ENCODE data around the gene LGR6. TPM values are rescaled to one million over a fixed set of nuclear protein-coding genes. Genes with fewer than 3 reads are reported as not detected.

Gene LGR6
- total RNA-seq, 6 experiments from 2014 or later, result 0.17 to 2.0 (median 1.0) TPM

- Histone ChIP-seq H3K4me1 (no peaks in the 10 kb centered on the region), H3K9me3 (no peaks in the 10 kb centered on the region), H3K27me3 (no peaks in the 10 kb centered on the region), H3K4me3 (no peak overlapping the region), H3K36me3 (no peaks in the 10 kb centered on the region), H3K27ac (no peak overlapping the region)
- DNase-seq, result no peak
- intact Hi-C loops (cut with DNase I), result no loop called here
- 26% methylated on average over 3 of the region's 16 CpGs for WGBS (ENCODE audit: insufficient coverage, low coverage, low lambda C conversion rate, missing lambda C conversion rate)
- no peak for ATAC-seq
- TF ChIP-seq CTCF (IDR thresholded peaks at IDR 0.05), result no peak
- TF ChIP-seq POLR2A (IDR thresholded peaks at IDR 0.05), result no peak
These were observed 5.7 kb downstream of the LGR6 start for GRCh38 chr1:202199040-202199889.

- DNase-seq (no peak), ATAC-seq (no peak)
- no peak for TF ChIP-seq POLR2A (IDR thresholded peaks at IDR 0.05)
- TF ChIP-seq CTCF (IDR thresholded peaks at IDR 0.05), result no peak
- 47% methylated on average over 3 of the region's 4 CpGs for WGBS (ENCODE audit: insufficient coverage, low coverage, low lambda C conversion rate, missing lambda C conversion rate)
- intact Hi-C loops (cut with DNase I), result no loop called here
- Histone ChIP-seq H3K27ac (no peak overlapping the region), H3K4me3 (no peak overlapping the region), H3K36me3 (no peaks in the 10 kb centered on the region), H3K4me1 (no peaks in the 10 kb centered on the region), H3K9me3 (no peaks in the 10 kb centered on the region), H3K27me3 (no peaks in the 10 kb centered on the region)
These were observed 6.5 kb downstream of the LGR6 start for GRCh38 chr1:202200112-202200548.

GRCh38 chr1:202200669-202201068 lies 7.1 kb downstream of the LGR6 start:
- H3K9me3 ChIP-seq, result no peaks in the 10 kb centered on the region
- H3K36me3 ChIP-seq, result no peaks in the 10 kb centered on the region
- no peak for ATAC-seq
- no peak for DNase-seq
- TF ChIP-seq CTCF (IDR thresholded peaks at IDR 0.05) (no peak), POLR2A (IDR thresholded peaks at IDR 0.05) (no peak)
- no peak overlapping the region for H3K4me3 ChIP-seq
- intact Hi-C loops (cut with DNase I), result no loop called here
- H3K27ac ChIP-seq, result no peak overlapping the region
- WGBS (ENCODE audit: insufficient coverage, low coverage, low lambda C conversion rate, missing lambda C conversion rate), result 86% methylated on average over 4 of the region's 8 CpGs
- H3K4me1 ChIP-seq, result no peaks in the 10 kb centered on the region
- H3K27me3 ChIP-seq, result no peaks in the 10 kb centered on the region

- Histone ChIP-seq H3K27ac (no peak overlapping the region), H3K27me3 (no peaks in the 10 kb centered on the region), H3K36me3 (no peaks in the 10 kb centered on the region), H3K4me3 (no peak overlapping the region), H3K4me1 (no peaks in the 10 kb centered on the region), H3K9me3 (no peaks in the 10 kb centered on the region)
- ATAC-seq, result no peak
- WGBS (ENCODE audit: insufficient coverage, low coverage, low lambda C conversion rate, missing lambda C conversion rate), result 59% methylated on average over 3 of the region's 3 CpGs
- TF ChIP-seq POLR2A (IDR thresholded peaks at IDR 0.05) (no peak), CTCF (IDR thresholded peaks at IDR 0.05) (no peak)
- intact Hi-C loops (cut with DNase I), result no loop called here
- DNase-seq, result no peak
These were observed 7.7 kb downstream of the LGR6 start for GRCh38 chr1:202201266-202201665.

Measured in right lobe of liver (tissue), 6 donors.